ENCODE data around the gene LRMDA.

LRMDA gene

GRCh38 chr10:75658036-75658435 is 226.6 kb downstream of the LRMDA start:
- Mint-ChIP-seq H3K27me3 (no peaks in the 10 kb centered on the region), H3K36me3 (no peaks in the 10 kb centered on the region), H3K9me3 (no peaks in the 10 kb centered on the region), H3K4me1 (no peaks in the 10 kb centered on the region), H3K4me3 (no peak overlapping the region), H3K27ac (no peak overlapping the region)
- DNase-seq, result no peak
- CTCF ChIA-PET, result no interaction called here

- Mint-ChIP-seq H3K36me3 (no peaks in the 10 kb centered on the region), H3K27me3 (no peaks in the 10 kb centered on the region), H3K27ac (no peak overlapping the region), H3K9me3 (no peaks in the 10 kb centered on the region), H3K4me1 (no peaks in the 10 kb centered on the region), H3K4me3 (no peak overlapping the region)
- DNase-seq, result no peak
- CTCF ChIA-PET, result no interaction called here
Measured at GRCh38 chr10:75658496-75658895, 227.1 kb downstream of the LRMDA start.

GRCh38 chr10:75658915-75659314 is 227.5 kb downstream of the LRMDA start:
- no peaks in the 10 kb centered on the region for H3K9me3 Mint-ChIP-seq
- DNase-seq, result no peak
- no peaks in the 10 kb centered on the region for H3K27me3 Mint-ChIP-seq
- no peaks in the 10 kb centered on the region for H3K4me1 Mint-ChIP-seq
- CTCF ChIA-PET, result no interaction called here
- H3K27ac Mint-ChIP-seq, result no peak overlapping the region
- no peaks in the 10 kb centered on the region for H3K36me3 Mint-ChIP-seq
- H3K4me3 Mint-ChIP-seq, result no peak overlapping the region

GRCh38 chr10:75660823-75661222 is 229.4 kb downstream of the LRMDA start:
- Mint-ChIP-seq H3K27me3 (no peaks in the 10 kb centered on the region), H3K27ac (no peak overlapping the region), H3K4me3 (no peak overlapping the region), H3K4me1 (no peaks in the 10 kb centered on the region), H3K36me3 (no peaks in the 10 kb centered on the region), H3K9me3 (no peaks in the 10 kb centered on the region)
- no peak for DNase-seq
- CTCF ChIA-PET, result no interaction called here

- Mint-ChIP-seq H3K27me3 (no peaks in the 10 kb centered on the region), H3K36me3 (no peaks in the 10 kb centered on the region), H3K27ac (no peak overlapping the region), H3K9me3 (no peaks in the 10 kb centered on the region), H3K4me1 (no peaks in the 10 kb centered on the region), H3K4me3 (no peak overlapping the region)
- CTCF ChIA-PET, result no interaction called here
- DNase-seq, result no peak
Measured at GRCh38 chr10:75662715-75663114, 231.3 kb downstream of the LRMDA start.

- DNase-seq, result no peak
- Mint-ChIP-seq H3K36me3 (no peaks in the 10 kb centered on the region), H3K9me3 (no peaks in the 10 kb centered on the region), H3K27ac (no peak overlapping the region), H3K4me1 (no peaks in the 10 kb centered on the region), H3K27me3 (no peaks in the 10 kb centered on the region), H3K4me3 (no peak overlapping the region)
- CTCF ChIA-PET, result interaction anchor here (0.9 kb wide), 1 partner anchor 162 kb away, joined by 3 read pairs; no protein-coding TSS in a partner anchor
Measured at GRCh38 chr10:75663947-75664664, 232.7 kb downstream of the LRMDA start.

GRCh38 chr10:75664968-75665367 is 233.5 kb downstream of the LRMDA start:
- CTCF ChIA-PET, result interaction anchor here (0.9 kb wide), 1 partner anchor 161 kb away, joined by 3 read pairs; no protein-coding TSS in a partner anchor
- H3K9me3 Mint-ChIP-seq, result no peaks in the 10 kb centered on the region
- H3K4me3 Mint-ChIP-seq, result no peak overlapping the region
- no peak for DNase-seq
- no peaks in the 10 kb centered on the region for H3K4me1 Mint-ChIP-seq
- H3K36me3 Mint-ChIP-seq, result no peaks in the 10 kb centered on the region
- no peak overlapping the region for H3K27ac Mint-ChIP-seq
- no peaks in the 10 kb centered on the region for H3K27me3 Mint-ChIP-seq

GRCh38 chr10:75665707-75666106 is 234.3 kb downstream of the LRMDA start:
- H3K9me3 Mint-ChIP-seq, result no peaks in the 10 kb centered on the region
- no peak for DNase-seq
- H3K4me3 Mint-ChIP-seq, result no peak overlapping the region
- CTCF ChIA-PET, result no interaction called here
- no peak overlapping the region for H3K27ac Mint-ChIP-seq
- no peaks in the 10 kb centered on the region for H3K27me3 Mint-ChIP-seq
- H3K4me1 Mint-ChIP-seq, result no peaks in the 10 kb centered on the region
- no peaks in the 10 kb centered on the region for H3K36me3 Mint-ChIP-seq

GRCh38 chr10:75672111-75672671 is 240.8 kb downstream of the LRMDA start:
- H3K27me3 Mint-ChIP-seq, result no peaks in the 10 kb centered on the region
- no peaks in the 10 kb centered on the region for H3K9me3 Mint-ChIP-seq
- H3K36me3 Mint-ChIP-seq, result no peaks in the 10 kb centered on the region
- no peak overlapping the region for H3K4me3 Mint-ChIP-seq
- no peak for DNase-seq
- CTCF ChIA-PET, result no interaction called here
- no peaks in the 10 kb centered on the region for H3K4me1 Mint-ChIP-seq
- no peak overlapping the region for H3K27ac Mint-ChIP-seq

- CTCF ChIA-PET, result no interaction called here
- H3K27me3 Mint-ChIP-seq, result no peaks in the 10 kb centered on the region
- H3K27ac Mint-ChIP-seq, result no peak overlapping the region
- no peaks in the 10 kb centered on the region for H3K36me3 Mint-ChIP-seq
- H3K4me1 Mint-ChIP-seq, result no peaks in the 10 kb centered on the region
- H3K4me3 Mint-ChIP-seq, result no peak overlapping the region
- H3K9me3 Mint-ChIP-seq, result no peaks in the 10 kb centered on the region
- no peak for DNase-seq
Measured at GRCh38 chr10:75672842-75673241, 241.4 kb downstream of the LRMDA start.

GRCh38 chr10:75677541-75677940 is 246.1 kb downstream of the LRMDA start:
- no peaks in the 10 kb centered on the region for H3K27me3 Mint-ChIP-seq
- no peaks in the 10 kb centered on the region for H3K9me3 Mint-ChIP-seq
- no peaks in the 10 kb centered on the region for H3K4me1 Mint-ChIP-seq
- no peak overlapping the region for H3K27ac Mint-ChIP-seq
- no peak overlapping the region for H3K4me3 Mint-ChIP-seq
- H3K36me3 Mint-ChIP-seq, result no peaks in the 10 kb centered on the region
- CTCF ChIA-PET, result no interaction called here
- DNase-seq, result no peak

- no peaks in the 10 kb centered on the region for H3K36me3 Mint-ChIP-seq
- CTCF ChIA-PET, result no interaction called here
- no peaks in the 10 kb centered on the region for H3K27me3 Mint-ChIP-seq
- H3K9me3 Mint-ChIP-seq, result no peaks in the 10 kb centered on the region
- H3K27ac Mint-ChIP-seq, result no peak overlapping the region
- H3K4me1 Mint-ChIP-seq, result no peaks in the 10 kb centered on the region
- DNase-seq, result no peak
- no peak overlapping the region for H3K4me3 Mint-ChIP-seq
Measured at GRCh38 chr10:75678527-75678926, 247.1 kb downstream of the LRMDA start.

GRCh38 chr10:75679536-75679935 is 248.1 kb downstream of the LRMDA start:
- DNase-seq, result no peak
- CTCF ChIA-PET, result no interaction called here
- Mint-ChIP-seq H3K9me3 (no peaks in the 10 kb centered on the region), H3K27ac (no peak overlapping the region), H3K4me3 (no peak overlapping the region), H3K27me3 (no peaks in the 10 kb centered on the region), H3K36me3 (no peaks in the 10 kb centered on the region), H3K4me1 (no peaks in the 10 kb centered on the region)

- DNase-seq, result no peak
- Mint-ChIP-seq H3K9me3 (no peaks in the 10 kb centered on the region), H3K27me3 (no peaks in the 10 kb centered on the region), H3K4me1 (no peaks in the 10 kb centered on the region), H3K36me3 (no peaks in the 10 kb centered on the region), H3K4me3 (no peak overlapping the region), H3K27ac (no peak overlapping the region)
- CTCF ChIA-PET, result no interaction called here
Measured at GRCh38 chr10:75681334-75681733, 249.9 kb downstream of the LRMDA start.

GRCh38 chr10:75682649-75683557 is 251.5 kb downstream of the LRMDA start:
- Mint-ChIP-seq H3K36me3 (no peaks in the 10 kb centered on the region), H3K4me1 (no peaks in the 10 kb centered on the region), H3K27ac (no peak overlapping the region), H3K4me3 (no peak overlapping the region), H3K27me3 (no peaks in the 10 kb centered on the region), H3K9me3 (no peaks in the 10 kb centered on the region)
- CTCF ChIA-PET, result no interaction called here
- no peak for DNase-seq
